ENCODE measurements around the gene DAPL1.

Gene DAPL1

GRCh38 chr2:158778243-158778642 is 16.9 kb upstream of the DAPL1 start:
- ATAC-seq (no peak), DNase-seq (no peak)

DNA sequence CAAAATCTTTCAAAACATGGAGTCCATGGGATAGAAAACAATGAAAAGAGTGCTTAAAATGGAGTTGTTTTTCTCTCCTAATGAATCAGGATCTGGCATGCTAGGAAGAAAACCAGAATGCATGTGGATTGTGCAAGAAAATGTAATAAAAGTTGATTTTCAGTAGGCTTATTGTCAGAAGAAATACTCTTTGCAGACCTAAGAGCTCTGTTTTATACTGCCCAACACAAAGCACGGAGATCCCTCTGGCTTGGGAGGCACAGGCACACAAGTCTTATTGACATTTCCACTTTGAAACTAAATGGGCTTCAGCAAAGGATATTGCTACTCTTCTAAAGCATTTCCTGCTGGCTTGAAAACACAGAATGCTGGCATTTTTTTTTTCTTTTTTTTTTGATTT is 15.5 kb upstream of the DAPL1 start:
- DNase-seq: no peak
- no peak for ATAC-seq

GRCh38 chr2:158781353-158781961 is 13.7 kb upstream of the DAPL1 start:
- ATAC-seq: no peak

DNA sequence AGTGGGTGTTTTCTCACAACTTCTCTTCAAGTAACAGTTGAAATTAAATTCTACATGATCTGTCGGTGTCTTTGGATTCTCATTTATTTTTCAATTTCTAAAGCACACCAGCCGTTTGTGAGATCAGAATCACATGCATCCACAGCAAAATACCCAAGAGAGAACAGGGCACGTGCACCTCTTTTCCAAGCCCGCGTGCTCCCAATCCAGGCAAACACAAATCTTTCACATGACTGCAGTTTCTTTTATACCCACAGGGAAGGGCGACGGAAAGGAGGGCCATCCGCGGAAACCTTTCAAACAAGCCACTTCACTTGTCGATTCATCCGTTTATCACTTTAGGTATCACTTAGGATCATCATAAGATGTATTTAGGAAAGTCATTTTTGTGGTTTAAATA is 13.0 kb upstream of the DAPL1 start:
- ATAC-seq (no peak), DNase-seq (no peak)

More at GRCh38 chr2:158781353-158781961, 13.7 kb upstream of the DAPL1 start:
- no peak for DNase-seq

DNA sequence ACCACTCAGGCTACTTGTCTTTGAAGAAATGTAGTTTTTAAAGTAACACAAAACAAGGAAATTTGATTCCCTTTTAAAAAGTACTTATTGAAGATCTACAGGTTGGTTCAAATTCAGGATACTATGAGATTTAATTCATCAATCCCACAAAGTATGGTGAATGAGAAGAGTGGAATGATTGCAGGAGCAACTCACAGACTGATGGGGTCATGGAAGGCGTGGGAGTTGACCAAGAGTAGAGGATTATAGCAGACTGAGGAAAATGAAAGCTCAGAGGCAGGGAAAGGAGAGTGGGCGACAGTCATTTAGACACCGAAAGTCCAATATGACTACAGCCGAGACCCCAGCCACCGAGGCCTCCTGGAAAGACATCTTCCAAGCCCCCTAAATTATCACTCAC is 12.5 kb upstream of the DAPL1 start:
- ATAC-seq: no peak
- no peak for DNase-seq

GRCh38 chr2:158783923-158784322 is 11.2 kb upstream of the DAPL1 start:
- no peak for DNase-seq
- no peak for ATAC-seq

- DNase-seq: no peak
- ATAC-seq: no peak
Measured at GRCh38 chr2:158786897-158787296, 8.2 kb upstream of the DAPL1 start.

GRCh38 chr2:158788951-158789350 is 6.2 kb upstream of the DAPL1 start:
- DNase-seq (no peak), ATAC-seq (no peak)

GRCh38 chr2:158796652-158797051 is 1.5 kb downstream of the DAPL1 start:
- ATAC-seq (no peak), DNase-seq (no peak)

DNA sequence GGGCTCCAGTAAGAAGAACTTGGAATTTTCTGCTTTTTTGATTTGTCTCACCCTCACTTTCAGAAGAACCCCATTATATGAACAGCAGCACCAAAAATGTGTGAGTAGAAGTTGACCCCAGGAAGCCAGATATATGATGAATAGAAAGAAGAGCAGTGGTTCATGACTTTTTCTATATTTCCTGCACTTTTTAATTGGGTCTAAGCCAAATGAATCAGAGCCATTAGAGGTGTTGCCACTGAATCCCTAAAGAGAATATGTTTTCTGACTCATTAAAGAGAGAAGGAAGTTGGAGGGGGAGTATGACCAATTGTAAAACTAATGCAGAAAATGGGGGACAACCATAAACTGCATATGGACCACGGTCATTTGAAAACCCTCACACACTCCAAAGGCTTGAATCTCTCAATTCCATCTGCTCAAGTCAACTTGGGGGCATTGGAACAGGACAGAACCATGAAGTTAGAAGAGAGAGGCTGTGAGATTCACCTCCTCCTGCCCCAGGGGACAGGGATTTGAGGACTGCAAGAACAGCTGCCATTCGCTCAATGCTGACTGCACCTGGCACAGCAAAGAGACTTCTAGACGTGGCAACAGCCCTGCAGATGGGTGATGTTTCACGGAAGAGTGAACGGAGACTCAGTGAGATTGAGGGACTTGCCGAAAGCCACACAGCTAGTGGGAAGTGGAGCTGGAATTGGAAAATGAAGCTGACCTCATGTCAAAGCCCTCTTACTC is 3.0 kb downstream of the DAPL1 start:
- ATAC-seq: no peak
- DNase-seq: no peak

- DNase-seq: no peak
- no peak for ATAC-seq
Measured at GRCh38 chr2:158799181-158799580, 4.1 kb downstream of the DAPL1 start.

DNA sequence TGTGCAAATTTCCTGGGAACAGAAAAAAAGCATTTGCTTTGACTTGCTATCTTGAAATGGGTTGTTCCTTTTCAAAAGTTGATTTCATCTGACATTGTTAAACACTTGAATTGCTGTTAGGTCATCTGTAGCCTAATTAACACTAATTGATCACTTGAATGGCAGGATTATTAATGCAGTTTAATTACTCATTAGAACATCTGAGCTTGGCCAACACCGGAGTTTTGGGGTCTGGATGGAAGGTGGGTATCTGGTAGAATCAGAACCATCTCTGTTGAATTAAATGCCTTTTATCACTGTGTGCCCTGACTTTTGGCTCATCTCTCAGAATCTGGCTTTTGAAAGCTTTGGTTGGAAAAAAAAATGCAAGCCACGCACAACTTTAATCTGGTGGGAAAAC is 8.4 kb downstream of the DAPL1 start:
- ATAC-seq: no peak

GRCh38 chr2:158805255-158805654 is 10.1 kb downstream of the DAPL1 start:
- ATAC-seq (no peak), DNase-seq (no peak)

More for the DNA sequence above, 8.4 kb downstream of the DAPL1 start:
- DNase-seq: no peak

DNA sequence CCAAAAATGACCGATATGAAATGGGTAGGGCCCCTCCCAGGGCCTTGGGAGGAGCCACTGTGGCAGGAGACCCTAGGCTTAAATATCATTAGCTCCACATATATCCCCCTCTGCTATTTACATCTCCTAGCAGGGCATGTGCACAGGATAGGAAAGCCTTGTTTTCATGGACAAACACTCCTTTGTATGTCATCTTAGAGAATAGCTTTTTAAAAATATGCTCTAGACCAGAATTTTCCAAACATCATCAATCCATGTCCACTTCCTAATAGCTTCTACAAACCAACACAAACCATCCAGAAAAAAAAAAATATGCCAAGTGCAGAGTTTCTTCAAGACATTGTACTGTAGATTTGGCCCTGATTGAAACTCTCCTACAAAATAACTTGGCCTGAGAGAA is 10.8 kb downstream of the DAPL1 start:
- ATAC-seq (no peak), DNase-seq (no peak)

DNA sequence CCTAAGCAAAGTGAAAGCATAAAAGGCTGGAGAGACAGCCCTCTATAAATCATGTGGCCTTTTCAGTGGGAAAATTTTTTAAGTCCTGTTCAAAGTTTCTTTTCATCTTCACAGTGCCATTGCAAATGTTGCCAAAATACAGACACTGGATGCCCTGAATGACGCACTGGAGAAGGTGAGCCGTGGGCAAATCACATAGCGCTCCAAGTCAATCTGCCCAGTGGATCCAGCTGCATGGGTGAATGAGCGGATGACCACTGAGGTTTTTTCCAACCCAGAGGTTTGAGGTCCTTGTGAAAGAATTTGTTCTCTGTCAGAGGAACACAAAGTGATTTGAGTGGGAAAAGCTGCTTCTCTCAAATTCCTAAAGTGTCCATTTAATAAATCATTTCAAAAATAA is 11.8 kb downstream of the DAPL1 start:
- ATAC-seq: no peak
- DNase-seq: no peak

GRCh38 chr2:158808426-158808825 is 13.3 kb downstream of the DAPL1 start:
- ATAC-seq: no peak
- no peak for DNase-seq

- ATAC-seq: no peak
- DNase-seq: no peak
Measured at GRCh38 chr2:158809816-158810215, 14.7 kb downstream of the DAPL1 start.

- ATAC-seq: no peak
- no peak for DNase-seq
Measured at GRCh38 chr2:158810731-158811460, 15.8 kb downstream of the DAPL1 start.

- no peak for DNase-seq
- no peak for ATAC-seq
Measured at GRCh38 chr2:158815166-158815565, 20.0 kb downstream of the DAPL1 start.

GRCh38 chr2:158815658-158816057 is 20.5 kb downstream of the DAPL1 start:
- ATAC-seq: no peak
- DNase-seq: no peak

- ATAC-seq (no peak), DNase-seq (no peak)
Measured at GRCh38 chr2:158817588-158817987, 22.5 kb downstream of the DAPL1 start.

DNA sequence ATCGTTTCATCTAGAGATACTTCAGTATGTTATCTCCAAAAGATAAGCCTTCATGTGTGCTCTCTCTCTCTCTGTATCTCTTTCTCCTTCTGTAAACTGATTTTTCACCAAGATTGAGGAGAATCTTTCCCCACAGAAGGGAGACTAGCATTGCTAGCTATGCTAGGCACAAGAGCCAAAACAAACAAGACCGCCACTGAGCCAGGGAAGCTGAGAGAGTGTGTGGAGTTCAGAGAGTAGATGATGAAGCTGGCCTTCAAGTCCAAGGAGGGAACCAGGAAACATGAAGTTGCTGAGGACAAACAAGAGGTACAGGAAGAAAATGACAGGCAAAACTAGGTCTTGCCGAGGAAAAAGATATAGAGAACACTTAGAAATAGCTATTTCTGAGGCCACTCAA is 23.4 kb downstream of the DAPL1 start:
- DNase-seq (no peak), ATAC-seq (no peak)

DNA sequence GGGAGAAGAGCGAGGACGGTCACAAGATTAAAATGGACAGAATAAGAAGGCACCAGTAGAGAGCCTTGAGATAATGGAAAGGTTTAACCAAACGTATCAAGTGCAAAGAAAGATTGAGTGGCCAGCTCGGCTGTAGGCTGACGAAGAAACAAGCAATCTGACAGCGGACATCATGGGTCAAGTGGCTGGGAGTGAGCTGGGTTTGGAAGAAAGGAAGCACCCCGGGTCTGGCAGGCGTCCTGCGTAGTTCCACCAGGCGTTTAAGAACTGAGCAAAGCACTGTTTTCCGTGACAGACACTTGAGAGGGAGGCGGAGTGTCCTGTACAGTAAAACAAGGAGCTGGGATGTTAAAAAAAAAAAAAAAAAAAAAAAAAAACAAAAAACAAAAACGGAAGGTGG is 27.1 kb downstream of the DAPL1 start:
- no peak for ATAC-seq

More for the DNA sequence above, 27.1 kb downstream of the DAPL1 start:
- DNase-seq: no peak
